Right ventricle myocardium superior (tissue), 1 donor: Measurements from ENCODE around the gene PLCG2. TPM values are rescaled to one million over a fixed set of nuclear protein-coding genes. Genes with fewer than 3 reads are reported as not detected.
"Not testable (repeated sequence)": the region's sequence is repeated elsewhere in the genome, so short reads cannot be mapped to it uniquely, and the experiment has no call there.

Source experiments
- ATAC-seq: fragments of 200-7000 bp; cut with Tn5 transposase; one replicate; pipeline ENCODE4 v1.9.1; 2020; ENCODE audit warnings: mild to moderate bottlenecking; ENCODE audit not compliant: poor library complexity
- DNase-seq: peaks from one replicate; pipeline ENCODE4 v3.0.0-alpha.2; 2020
- intact Hi-C: fragments of 100-400 bp; cut with DNase I; formaldehyde crosslinking; loops from one replicate; pipeline ENCODE4 v1.11.2; 2022
- total RNA-seq: library from RNA; stranded (reverse); fragmentation: NEBNext Ultra II Directional; extraction: Animal tissue kit (Norgen Biotek cat#: 25700); gene quantifications from one replicate; pipeline ENCODE4 v1.2.1, GENCODE V29; 2021
- donor health status: DM: no; HTN: yes; CAD: no; lungs with severe emphysema.

The PLCG2 gene
- total RNA-seq, 1 donor from 2014 or later, result 7.2 TPM

DNA sequence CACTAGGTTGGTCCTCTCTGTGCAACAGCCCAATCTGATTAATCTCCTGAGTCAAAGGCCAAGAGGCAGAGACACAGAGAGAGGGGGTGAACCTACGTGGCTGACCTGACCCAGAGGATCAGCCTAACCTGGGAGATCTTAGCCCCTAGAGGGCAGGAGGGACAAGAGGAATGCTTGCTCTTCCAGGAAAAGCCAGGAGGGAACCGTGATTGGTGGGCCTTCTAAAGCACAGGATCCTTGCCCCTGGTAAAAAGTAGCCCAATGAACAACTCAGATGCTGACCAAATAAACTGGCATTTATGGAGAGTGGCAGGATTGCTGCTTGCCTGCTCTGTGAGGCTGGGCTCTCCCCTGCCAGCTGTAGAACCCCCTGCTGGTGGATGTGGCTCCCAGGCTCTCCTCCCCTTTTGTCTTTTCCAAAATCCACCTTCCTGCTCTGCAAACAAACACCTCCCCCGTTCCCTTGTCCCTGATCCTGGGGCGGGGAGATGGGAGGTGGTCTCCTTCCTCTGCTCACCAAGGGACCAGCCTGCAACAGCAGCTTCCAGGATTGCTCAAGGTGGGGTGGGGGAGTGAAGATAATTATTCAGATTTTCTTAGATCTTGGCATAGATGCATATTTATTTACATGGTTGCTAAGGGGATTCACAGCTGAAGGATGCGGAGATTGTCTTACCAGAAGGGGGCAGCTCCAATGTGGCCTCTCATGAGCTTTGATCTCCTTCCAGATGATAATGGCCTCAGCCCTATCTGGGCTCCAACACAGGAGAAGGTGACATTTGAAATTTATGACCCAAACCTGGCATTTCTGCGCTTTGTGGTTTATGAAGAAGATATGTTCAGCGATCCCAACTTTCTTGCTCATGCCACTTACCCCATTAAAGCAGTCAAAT, 160.3 kb downstream of the PLCG2 start:
- no peak for ATAC-seq
- intact Hi-C loops, result loop anchor here (2.0 kb wide), 1 partner anchor 291 kb away; no protein-coding TSS in a partner anchor
- no peak for DNase-seq

DNA sequence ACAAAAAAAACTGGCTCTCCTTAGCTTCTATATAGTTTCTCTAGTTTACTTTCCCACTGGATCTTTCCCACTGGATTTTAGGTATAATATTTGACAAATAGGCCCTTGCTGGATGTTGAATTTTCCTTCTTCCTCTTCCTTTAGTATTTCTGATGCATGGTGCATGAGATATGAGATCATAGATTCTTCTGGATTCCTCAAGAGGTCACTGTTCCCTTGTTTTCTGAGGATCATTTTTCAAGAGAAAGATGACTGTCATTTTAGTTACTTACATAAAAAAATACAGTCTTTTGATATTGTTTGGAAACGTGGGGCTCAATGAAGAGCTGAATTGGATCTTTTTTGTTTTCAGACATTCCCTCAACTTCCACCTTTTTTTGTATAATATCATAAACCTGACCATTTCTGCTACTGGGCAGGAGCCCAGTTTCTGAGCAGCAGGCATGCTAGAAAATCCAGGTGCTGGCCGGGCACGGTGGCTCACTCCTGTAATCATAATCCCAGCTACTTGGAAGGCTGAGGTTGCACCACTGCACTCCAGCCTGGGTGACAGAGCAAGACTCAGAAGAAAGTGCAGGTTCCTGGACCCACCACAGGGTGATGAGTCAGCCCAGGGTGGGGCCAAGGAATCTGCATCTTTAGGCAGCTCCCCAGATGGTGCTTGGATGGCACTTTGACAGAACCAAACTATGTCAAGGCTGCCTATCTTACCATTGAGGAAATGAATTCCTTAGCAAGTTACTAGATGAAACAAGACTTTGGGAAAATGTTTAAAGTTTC, 161.9 kb downstream of the PLCG2 start:
- DNase-seq (no peak), ATAC-seq (no peak)
- intact Hi-C loops, result loop anchor here (2.0 kb wide), 1 partner anchor 290 kb away; no protein-coding TSS in a partner anchor

DNA sequence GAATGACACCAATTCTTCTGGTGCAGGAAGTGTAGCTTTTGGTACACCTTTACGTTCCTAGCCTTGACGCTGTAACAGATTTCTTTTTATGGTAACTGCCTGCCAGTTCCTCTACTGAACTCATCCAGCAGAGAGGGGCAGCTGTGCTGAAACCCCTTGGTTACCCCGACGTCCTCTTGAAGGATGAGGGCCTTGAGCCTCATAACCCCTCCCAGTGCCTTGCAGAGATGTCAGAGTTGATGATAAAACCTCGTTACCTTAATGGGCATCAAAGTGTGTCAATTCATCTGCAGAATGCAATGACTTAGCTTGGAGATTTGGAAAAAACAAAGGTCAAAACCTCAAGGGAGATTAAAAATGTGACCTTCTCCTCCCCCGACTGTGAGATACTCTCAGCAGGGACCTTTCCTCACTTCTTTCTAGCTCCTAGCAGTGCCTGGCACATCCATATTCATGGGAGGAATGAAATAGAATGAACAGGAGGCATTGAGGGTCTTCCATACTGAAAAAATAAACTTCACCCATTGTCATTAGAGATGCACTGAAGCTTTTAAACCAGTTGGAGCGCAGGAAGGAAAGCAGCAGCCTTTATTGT, 163.0 kb downstream of the PLCG2 start:
- ATAC-seq (no peak), DNase-seq (no peak)
- intact Hi-C loops, result no loop called here

- DNase-seq (no peak), ATAC-seq (no peak)
- intact Hi-C loops, result no loop called here
These were observed 166.6 kb downstream of the PLCG2 start for GRCh38 chr16:81945665-81946064.

- intact Hi-C loops, result no loop called here
- ATAC-seq (no peak), DNase-seq (no peak)
These were observed 167.1 kb downstream of the PLCG2 start for GRCh38 chr16:81946206-81946605.

GRCh38 chr16:81951564-81951963, 172.5 kb downstream of the PLCG2 start:
- DNase-seq, result no peak
- intact Hi-C loops, result no loop called here
- no peak for ATAC-seq

DNA sequence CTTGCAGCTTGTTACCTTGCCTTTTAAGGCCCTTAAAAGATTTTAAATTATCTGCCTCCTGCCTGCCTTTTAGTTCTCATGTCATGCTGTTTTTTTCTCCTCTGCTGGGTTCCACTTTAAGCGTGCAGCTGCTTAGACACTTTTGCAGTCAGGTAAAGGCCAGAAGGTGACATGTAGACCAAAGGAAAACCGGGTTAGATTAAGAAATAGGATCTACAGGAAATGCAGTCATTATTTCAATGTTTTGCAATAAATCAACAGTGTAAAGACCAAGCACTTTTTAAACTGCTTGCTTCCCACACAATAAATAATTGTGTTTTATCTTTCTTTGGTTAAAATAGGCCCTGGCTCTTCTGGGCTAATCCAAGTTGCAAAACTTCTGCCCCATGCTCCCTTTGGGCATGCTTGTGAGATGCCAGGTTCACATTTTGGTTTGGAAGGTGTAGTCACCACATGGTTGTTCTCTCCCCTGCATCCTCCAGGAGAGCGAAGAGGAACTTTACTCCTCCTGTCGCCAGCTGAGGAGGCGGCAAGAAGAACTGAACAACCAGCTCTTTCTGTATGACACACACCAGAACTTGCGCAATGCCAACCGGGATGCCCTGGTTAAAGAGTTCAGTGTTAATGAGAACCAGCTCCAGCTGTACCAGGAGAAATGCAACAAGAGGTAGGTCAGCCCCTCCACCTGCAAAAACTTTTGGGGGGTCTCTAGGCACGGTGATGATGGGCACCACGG, 177.3 kb downstream of the PLCG2 start:
- intact Hi-C loops, result no loop called here
- no peak for DNase-seq

DNA sequence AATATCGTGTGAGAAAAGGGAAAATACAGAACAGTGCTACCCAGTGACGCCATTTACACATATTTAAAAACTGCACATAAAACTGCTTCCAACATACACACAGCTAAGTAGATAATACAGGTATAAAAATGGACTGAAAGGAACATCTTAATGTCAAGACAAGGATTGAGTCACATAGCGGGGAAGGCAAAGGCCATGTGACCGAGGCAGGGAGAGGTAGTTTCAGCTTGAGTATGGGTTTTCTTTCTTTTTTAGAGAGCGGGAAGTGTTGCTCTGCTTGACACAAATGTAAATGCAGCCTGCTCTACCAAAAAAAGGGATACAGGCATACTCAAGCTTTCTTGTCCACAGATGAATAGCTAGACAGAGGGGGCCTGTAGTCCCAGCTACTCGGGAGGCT, 185.7 kb downstream of the PLCG2 start:
- intact Hi-C loops, result no loop called here
- ATAC-seq (no peak), DNase-seq (no peak)

More for the DNA sequence above, 177.3 kb downstream of the PLCG2 start:
- no peak for ATAC-seq

DNA sequence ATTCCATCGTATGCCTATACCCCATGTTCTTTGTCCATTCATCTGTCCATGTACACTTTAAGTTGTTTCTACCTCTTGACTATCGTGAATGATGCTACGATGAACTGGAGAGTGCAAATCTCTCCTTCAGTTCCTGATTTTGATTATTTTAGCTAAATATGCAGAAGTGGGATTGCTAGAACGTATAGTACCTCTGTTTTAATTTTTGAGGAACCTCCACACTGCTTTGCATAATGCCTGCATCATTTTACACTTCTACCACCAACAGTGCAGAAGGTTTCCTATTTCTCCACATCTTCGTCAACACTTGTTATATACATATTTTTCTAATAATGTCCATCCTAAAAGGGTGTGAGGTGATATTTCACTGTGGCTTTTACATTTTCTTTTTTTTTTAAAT, 188.3 kb downstream of the PLCG2 start:
- intact Hi-C loops, result no loop called here
- DNase-seq (no peak), ATAC-seq (no peak)

DNA sequence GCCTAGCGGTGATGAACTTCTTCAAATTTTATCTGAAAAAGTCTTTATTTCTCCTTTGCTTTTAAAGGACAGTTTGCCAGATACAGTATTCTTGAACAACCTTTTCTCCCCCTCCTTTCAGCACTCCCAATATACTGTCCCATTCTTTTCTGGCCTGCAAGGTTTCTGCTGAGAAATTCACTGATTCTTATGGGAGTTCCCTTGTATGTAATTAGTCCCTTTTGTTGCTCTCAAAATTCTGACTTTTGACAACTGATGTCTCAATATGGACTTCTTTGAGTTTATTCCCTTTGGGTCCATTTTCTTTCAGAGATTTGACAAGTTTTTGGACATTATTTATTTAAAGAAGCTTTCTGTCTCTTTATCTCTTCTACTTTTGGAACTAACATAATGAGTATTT, 192.8 kb downstream of the PLCG2 start:
- intact Hi-C loops, result no loop called here
- no peak for ATAC-seq
- DNase-seq, result no peak

DNA sequence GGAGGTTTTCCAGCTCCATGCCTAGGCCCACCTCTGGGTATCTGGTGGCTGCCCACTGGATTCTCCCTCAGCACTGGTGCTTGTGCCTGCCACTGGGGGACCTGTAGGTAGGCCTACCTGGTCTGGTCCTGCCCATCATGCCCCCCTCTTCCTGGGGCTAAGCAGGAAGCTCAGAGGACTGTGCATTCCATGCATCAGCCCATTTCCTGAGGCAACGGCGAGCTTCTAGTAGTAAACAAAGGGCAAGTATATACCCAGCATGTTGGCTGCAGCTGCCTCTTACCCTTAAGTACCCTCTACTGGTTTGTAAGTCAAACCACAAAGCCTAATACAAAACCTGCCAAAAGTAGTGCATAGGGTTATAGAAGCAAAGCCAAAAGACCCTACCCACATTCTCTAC, 194.6 kb downstream of the PLCG2 start:
- ATAC-seq (no peak), DNase-seq (no peak)
- intact Hi-C loops, result no loop called here

GRCh38 chr16:81975637-81976036, 196.5 kb downstream of the PLCG2 start:
- intact Hi-C loops, result no loop called here
- DNase-seq, result no peak
- ATAC-seq, result no peak

- intact Hi-C loops, result not testable (repeated sequence)
These were observed 198.3 kb downstream of the PLCG2 start for GRCh38 chr16:81977335-81977942.

GRCh38 chr16:81987121-81987520, 208.0 kb downstream of the PLCG2 start:
- no peak for ATAC-seq
- intact Hi-C loops, result no loop called here

More at GRCh38 chr16:81977335-81977942, 198.3 kb downstream of the PLCG2 start:
- DNase-seq, ATAC-seq: not testable (repeated sequence)

DNA sequence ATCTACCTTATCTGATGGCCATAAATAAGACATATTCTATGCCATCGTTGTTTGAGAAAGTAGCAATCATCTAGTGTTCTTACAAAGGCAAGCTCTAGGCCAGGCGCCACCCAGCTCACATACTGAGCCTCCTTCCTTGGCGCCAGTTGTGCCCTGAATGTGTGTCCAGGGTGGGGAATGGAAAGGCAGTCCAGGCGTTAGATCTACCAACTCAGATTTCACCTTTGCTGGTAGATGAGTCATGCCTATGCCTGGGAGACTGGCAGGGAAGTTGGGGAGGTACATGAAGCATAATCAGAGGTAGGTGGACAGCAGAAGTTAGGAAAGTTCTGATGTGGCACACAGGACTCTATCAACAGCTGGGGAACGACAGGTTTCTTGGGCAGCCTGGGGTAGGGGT, 208.6 kb downstream of the PLCG2 start:
- ATAC-seq, result no peak

More at GRCh38 chr16:81987121-81987520, 208.0 kb downstream of the PLCG2 start:
- no peak for DNase-seq

GRCh38 chr16:81992859-81993258, 213.8 kb downstream of the PLCG2 start:
- no peak for ATAC-seq
- intact Hi-C loops, result no loop called here
- no peak for DNase-seq

More for the DNA sequence above, 208.6 kb downstream of the PLCG2 start:
- DNase-seq, result no peak
- intact Hi-C loops, result no loop called here

GRCh38 chr16:81994485-81994884, 215.4 kb downstream of the PLCG2 start:
- DNase-seq (no peak), ATAC-seq (no peak)
- intact Hi-C loops, result no loop called here

DNA sequence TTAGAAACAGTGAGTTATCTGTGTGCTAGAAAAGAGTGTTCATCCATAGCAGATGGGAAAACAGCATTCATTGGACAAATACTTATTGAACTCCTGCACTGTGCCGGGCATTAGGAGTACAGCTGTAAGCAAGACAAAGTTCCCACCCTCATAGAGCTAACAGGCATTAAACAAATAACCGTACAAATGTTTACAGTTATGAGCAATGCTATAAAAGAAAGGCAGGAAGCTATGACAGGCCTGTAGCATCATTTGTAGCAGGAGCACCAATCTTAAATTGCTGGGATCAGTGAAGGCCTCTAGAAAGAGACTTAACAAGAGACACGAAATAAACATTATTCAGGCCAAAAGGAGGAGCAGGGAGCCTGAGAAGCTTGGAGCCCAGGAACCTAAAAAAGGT, 216.6 kb downstream of the PLCG2 start:
- intact Hi-C loops, result no loop called here
- no peak for DNase-seq
- ATAC-seq, result no peak
